GM12878 (cell line): Measurements from ENCODE around the gene PDLIM3. TPM values are rescaled to one million over a fixed set of nuclear protein-coding genes. Genes with fewer than 3 reads are reported as not detected.

ENCODE experiments used
- ATAC-seq: fragments of 200-7000 bp; cut with Tn5 transposase; 3 replicates; pipeline ENCODE4 v1.9.1; 2020; ENCODE audit warnings: mild to moderate bottlenecking, moderate library complexity
- BruUV-seq: library from RNA; stranded (reverse); fragments of 400-500 nt; replicated peaks from 2 replicates; lab custom pipeline; 2021; lab: Mats Ljungman, UMichigan
- CTCF ChIA-PET: fragments of 300-600 bp; sonication (Branson Sonifier 250); formaldehyde crosslinking; extraction: SDS; loops from one replicate; lab custom pipeline; 2021; ENCODE audit warnings: inconsistent platforms; lab: Yijun Ruan, JAX
- POLR2A ChIA-PET: fragments of 350-600 bp; formaldehyde crosslinking; extraction: SDS; loops from one replicate; lab custom pipeline; 2021; ENCODE audit warnings: inconsistent platforms; lab: Charles Lee
- RAD21 ChIA-PET: fragments of 300-600 bp; sonication (Branson Sonifier 250); formaldehyde crosslinking; loops from one replicate; lab custom pipeline; 2023; ENCODE audit warnings: antibody characterized with exemption; ENCODE audit not compliant: unreplicated experiment; lab: Charles Lee
- SMC1A ChIA-PET: fragments of 300-600 bp; sonication (Branson Sonifier 250); formaldehyde crosslinking; loops from one replicate; lab custom pipeline; 2023; ENCODE audit not compliant: unreplicated experiment, uncharacterized antibody; lab: Charles Lee
- DNase-seq: peaks from one replicate; pipeline ENCODE4 v3.0.0-alpha.2; 2011; ENCODE audit warnings: low read depth, low spot score
- FAIRE-seq: peaks from 3 replicates; lab custom pipeline; 2011; peaks lifted over from hg19 to GRCh38; lab: Jason Lieb, UNC
- H2AFZ ChIP-seq: 2 replicates; pipeline ENCODE4 v1.6.0; 2011; ENCODE audit warnings: low read depth, low read length, control low read depth; ENCODE audit not compliant: control insufficient read depth
- H3K27ac ChIP-seq: 2 replicates; pipeline ENCODE4 v1.5.1; 2011; ENCODE audit warnings: control low read depth; ENCODE audit not compliant: control insufficient read depth, insufficient read depth
- H3K27me3 ChIP-seq, 2 experiments: replicated peaks in 1 of 2; 2 replicates each; pipeline versions ENCODE4 v1.6.0 to v1.6.1; 2011; ENCODE audit warnings: low read length in 1 of 2; ENCODE audit not compliant: control insufficient read depth in 2 of 2, insufficient read depth in 2 of 2
- H3K36me3 ChIP-seq, 2 experiments: 2 replicates each; pipeline ENCODE4 v1.5.1; 2011; ENCODE audit warnings: low read length in 1 of 2; ENCODE audit not compliant: control insufficient read depth in 2 of 2, insufficient read depth in 2 of 2
- H3K4me1 ChIP-seq: 2 replicates; pipeline ENCODE4 v1.6.1; 2011; ENCODE audit warnings: mild to moderate bottlenecking, low read length, moderate library complexity, mixed read lengths; ENCODE audit not compliant: control insufficient read depth, insufficient read depth
- H3K4me2 ChIP-seq: 2 replicates; pipeline ENCODE4 v1.6.0; 2011; ENCODE audit warnings: control low read depth; ENCODE audit not compliant: control insufficient read depth, insufficient read depth
- H3K4me3 ChIP-seq: fragments of 200-600 bp; sonication (generic); 2 replicates; pipeline ENCODE4 v1.5.1; 2016
- H3K79me2 ChIP-seq: 2 replicates; pipeline ENCODE4 v1.6.0; 2011; ENCODE audit warnings: low read length; ENCODE audit not compliant: control insufficient read depth, insufficient read depth
- H3K9ac ChIP-seq: 2 replicates; pipeline ENCODE4 v1.8.0; 2011; ENCODE audit warnings: low read length, control low read depth, mixed read lengths; ENCODE audit not compliant: control insufficient read depth, insufficient read depth
- H3K9me3 ChIP-seq: replicated peaks from 3 replicates; pipeline ENCODE4 v1.5.1; 2011; ENCODE audit warnings: mild to moderate bottlenecking, low read length; ENCODE audit not compliant: control insufficient read depth, insufficient read depth
- H4K20me1 ChIP-seq: 2 replicates; pipeline ENCODE4 v1.6.0; 2011; ENCODE audit not compliant: control insufficient read depth, insufficient read depth
- BACH1 ChIP-seq: fragments of 450-650 bp; IDR thresholded peaks from 2 replicates; pipeline ENCODE4 v1.6.1; 2017; ENCODE audit warnings: mild to moderate bottlenecking, borderline replicate concordance
- BHLHE40 ChIP-seq, 2 experiments: fragments of 450-650 bp in 1 of 2; IDR thresholded peaks; 2 replicates each; pipeline ENCODE4 v1.6.1; 2011 to 2017; ENCODE audit warnings: low read depth in 2 of 2, borderline replicate concordance in 1 of 2, improper control_type of control experiment in 1 of 2, low read length in 1 of 2, mild to moderate bottlenecking in 1 of 2
- CBX5 ChIP-seq: sonication (generic); IDR thresholded peaks from 2 replicates; pipeline ENCODE4 v1.6.1; 2016; ENCODE audit warnings: low read depth, moderate library complexity, mild to moderate bottlenecking, inconsistent platforms
- CREB1 ChIP-seq: IDR thresholded peaks from 2 replicates; pipeline ENCODE4 v1.6.1; 2012; ENCODE audit warnings: low read depth, mild to moderate bottlenecking, inconsistent platforms
- GATAD2B ChIP-seq: fragments of 450-650 bp; conservative IDR thresholded peaks from 2 replicates; pipeline ENCODE4 v1.6.1; 2017; ENCODE audit warnings: low read depth, mild to moderate bottlenecking, moderate library complexity
- KLF5 ChIP-seq: fragments of 450-650 bp; IDR thresholded peaks from 2 replicates; pipeline ENCODE4 v1.6.1; 2014; ENCODE audit warnings: mild to moderate bottlenecking; ENCODE audit not compliant: partially characterized antibody
- NR2F1 ChIP-seq: fragments of 450-650 bp; conservative IDR thresholded peaks from 2 replicates; pipeline ENCODE4 v1.6.1; 2017; ENCODE audit warnings: mild to moderate bottlenecking
- POLR2AphosphoS5 ChIP-seq: IDR thresholded peaks from 2 replicates; pipeline ENCODE4 v1.6.1; 2011; ENCODE audit warnings: mild to moderate bottlenecking, low read length, inconsistent platforms
- RB1 ChIP-seq: fragments of 450-650 bp; formaldehyde crosslinking; IDR thresholded peaks from 2 replicates; pipeline ENCODE4 v1.6.1; 2017; ENCODE audit warnings: mild to moderate bottlenecking, borderline replicate concordance
- RUNX3 ChIP-seq: IDR thresholded peaks from 2 replicates; pipeline ENCODE4 v1.6.1; 2012; ENCODE audit warnings: low read length, inconsistent platforms
- SMARCA5 ChIP-seq: fragments of 450-650 bp; IDR thresholded peaks from 2 replicates; pipeline ENCODE4 v1.6.1; 2017; ENCODE audit warnings: mild to moderate bottlenecking
- TARDBP ChIP-seq: IDR thresholded peaks from 2 replicates; pipeline ENCODE4 v1.6.1; 2016; ENCODE audit warnings: borderline replicate concordance
- TCF3 ChIP-seq: IDR thresholded peaks from 2 replicates; pipeline ENCODE4 v1.6.1; 2012; ENCODE audit warnings: low read depth, mild to moderate bottlenecking, low read length, borderline replicate concordance; ENCODE audit not compliant: insufficient read depth
- YY1 ChIP-seq: IDR thresholded peaks from 2 replicates; pipeline ENCODE4 v1.6.1; 2011; ENCODE audit warnings: low read depth, mild to moderate bottlenecking, low read length
- WGBS: methylation state at CpG from one replicate; pipeline ENCODE4 v1.1.6; 2016; ENCODE audit warnings: low lambda C conversion rate; ENCODE audit not compliant: insufficient replicate concordance, insufficient coverage; ENCODE audit errors: missing lambda C conversion rate; 5-methylcytosine and 5-hydroxymethylcytosine counted together
- in situ Hi-C: fragments of 300-500 bp; cut with MboI; formaldehyde crosslinking; loops from 9 replicates; pipeline ENCODE4 v1.14.3; 2018; ENCODE audit warnings: mixed read lengths
- intact Hi-C: fragments of 100-400 bp; cut with micrococcal nuclease; formaldehyde crosslinking; loops from one replicate; pipeline ENCODE4 v1.14.2; 2022; ENCODE audit not compliant: unreplicated experiment
- polyA plus RNA-seq, 11 experiments: library from polyadenylated mRNA; depleted of rRNA in 4 of 11; unstranded in 6 of 11; stranded (reverse) in 5 of 11; fragments of >200 nt; fragmentation: Nextera tagmentation in 4 of 11; fragmentation: Illumina TruSeq in 1 of 11; extraction: Ambion mirVana in 4 of 11; extraction: Trizol in 1 of 11; gene quantifications; 1 replicate in 1 of 11; 2 replicates in 10 of 11; pipeline versions ENCODE4 v1.2.1 to v1.2.3, GENCODE V29; 2011 to 2016; ENCODE audit warnings: inconsistent platforms in 2 of 11, missing spikeins in 2 of 11, low read depth in 1 of 11
- total RNA-seq, 4 experiments: library from RNA; depleted of rRNA in 3 of 4; stranded (reverse); fragments of >200 nt in 3 of 4; fragmentation: Illumina TruSeq in 1 of 4; extraction: Trizol in 1 of 4; gene quantifications; 2 replicates each; pipeline versions ENCODE4 v1.2.1 to v1.2.3, GENCODE V29; 2013 to 2021
- TF ChIP-seq, protein P1 (sequence below): fragments of 450-650 bp; conservative IDR thresholded peaks from 2 replicates; pipeline ENCODE4 v1.6.1; 2017; ENCODE audit warnings: mild to moderate bottlenecking, moderate library complexity
- TF ChIP-seq, protein P2 (sequence below): fragments of 450-650 bp; IDR thresholded peaks from 2 replicates; pipeline ENCODE4 v1.6.1; 2016; ENCODE audit warnings: mild to moderate bottlenecking, moderate library complexity, borderline replicate concordance

Gene PDLIM3
- total and polyA plus RNA-seq, 10 of the 15 experiments (the other 5 are each of a cell fraction or from before 2014, with no cell fraction given), result 0.04 to 0.43 (median 0.08) TPM; not detected in 7

DNA sequence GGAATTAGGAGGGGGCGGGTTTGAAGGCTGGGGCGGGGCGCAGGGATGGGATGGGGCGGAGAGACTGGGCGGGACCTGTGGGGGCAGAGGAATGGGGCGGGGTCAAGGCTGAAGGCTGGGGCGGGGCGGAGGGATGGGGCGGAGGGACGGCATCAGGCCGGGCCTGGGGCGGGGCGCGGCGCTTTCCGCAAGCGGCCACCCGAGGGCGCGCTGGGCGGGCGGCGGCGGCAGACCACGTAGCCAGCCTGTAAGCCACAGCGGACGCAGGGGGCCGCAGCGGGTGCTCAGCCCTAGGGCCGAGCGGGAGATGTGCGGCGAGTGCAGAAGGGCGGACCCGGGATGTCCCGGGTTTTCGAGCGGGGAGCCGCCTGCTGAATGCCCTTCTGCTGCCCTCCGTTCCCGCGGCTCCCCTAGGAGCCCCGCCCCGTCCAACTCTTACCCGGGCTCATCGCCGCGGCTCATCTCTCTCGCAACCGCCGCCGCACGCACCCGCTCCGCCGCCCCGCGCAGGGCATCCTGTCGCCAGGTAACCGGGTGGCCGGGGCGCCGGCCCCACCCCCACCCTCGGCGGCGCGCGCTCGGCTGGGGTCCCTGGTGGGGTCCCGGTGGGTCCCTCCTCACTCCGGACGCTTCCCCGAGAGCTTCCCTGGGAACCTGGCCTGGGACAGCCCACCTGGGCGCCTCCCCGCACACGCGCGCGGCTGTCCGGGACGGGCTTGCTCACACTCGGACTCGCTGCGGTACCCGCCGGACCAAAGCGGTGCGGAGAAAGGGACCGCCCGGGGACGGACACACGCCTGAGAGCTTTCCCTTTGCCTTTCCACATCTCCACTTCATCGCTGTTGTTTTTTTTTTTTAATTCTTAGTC is 63.8 kb downstream of the PDLIM3 start, which contains the start of gene CCDC110:
Gene CCDC110 (minus strand): TSS at position 499 of the 868 bp plus-strand sequence. CDS start 50 bp downstream, at position 449.
- no TSS peak for BruUV-seq
- POLR2A ChIA-PET, result interaction anchor here (0.7 kb wide), 1 partner anchor 215 kb away, joined by 3 read pairs; no protein-coding TSS in a partner anchor
- TF ChIP-seq, protein P1, sequence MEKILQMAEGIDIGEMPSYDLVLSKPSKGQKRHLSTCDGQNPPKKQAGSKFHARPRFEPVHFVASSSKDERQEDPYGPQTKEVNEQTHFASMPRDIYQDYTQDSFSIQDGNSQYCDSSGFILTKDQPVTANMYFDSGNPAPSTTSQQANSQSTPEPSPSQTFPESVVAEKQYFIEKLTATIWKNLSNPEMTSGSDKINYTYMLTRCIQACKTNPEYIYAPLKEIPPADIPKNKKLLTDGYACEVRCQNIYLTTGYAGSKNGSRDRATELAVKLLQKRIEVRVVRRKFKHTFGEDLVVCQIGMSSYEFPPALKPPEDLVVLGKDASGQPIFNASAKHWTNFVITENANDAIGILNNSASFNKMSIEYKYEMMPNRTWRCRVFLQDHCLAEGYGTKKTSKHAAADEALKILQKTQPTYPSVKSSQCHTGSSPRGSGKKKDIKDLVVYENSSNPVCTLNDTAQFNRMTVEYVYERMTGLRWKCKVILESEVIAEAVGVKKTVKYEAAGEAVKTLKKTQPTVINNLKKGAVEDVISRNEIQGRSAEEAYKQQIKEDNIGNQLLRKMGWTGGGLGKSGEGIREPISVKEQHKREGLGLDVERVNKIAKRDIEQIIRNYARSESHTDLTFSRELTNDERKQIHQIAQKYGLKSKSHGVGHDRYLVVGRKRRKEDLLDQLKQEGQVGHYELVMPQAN, result 0 out of 2 replicates have a peak, but pooled peaks have one; percentile 51
- TF ChIP-seq YY1 (peak; percentile 66), BHLHE40 (IDR thresholded peaks at IDR 0.05; ENCODE audit: borderline replicate concordance in 1 of 2, low read depth in 2 of 2, low read length in 1 of 2) (peak; percentile 34 to 56; a peak in 2 of 4 replicates), RUNX3 (peak; percentile 69), POLR2AphosphoS5 (peak; percentile 48; the same call in 1 of the 2 replicates), KLF5 (peak; percentile 44), NR2F1 (peak; percentile 36; the same call in 1 of the 2 replicates), TCF3 (0 out of 2 replicates have a peak, but pooled peaks have one; percentile 35), CBX5 (0 out of 2 replicates have a peak, but pooled peaks have one; percentile 16), TARDBP (no peak), CREB1 (0 out of 2 replicates have a peak, but pooled peaks have one; percentile 20), GATAD2B (peak; percentile 89), SMARCA5 (peak; percentile 73; the same call in 1 of the 2 replicates), RB1 (0 out of 2 replicates have a peak, but pooled peaks have one; percentile 61), BACH1 (0 out of 2 replicates have a peak, but pooled peaks have one; percentile 14)
- TF ChIP-seq, protein P2, sequence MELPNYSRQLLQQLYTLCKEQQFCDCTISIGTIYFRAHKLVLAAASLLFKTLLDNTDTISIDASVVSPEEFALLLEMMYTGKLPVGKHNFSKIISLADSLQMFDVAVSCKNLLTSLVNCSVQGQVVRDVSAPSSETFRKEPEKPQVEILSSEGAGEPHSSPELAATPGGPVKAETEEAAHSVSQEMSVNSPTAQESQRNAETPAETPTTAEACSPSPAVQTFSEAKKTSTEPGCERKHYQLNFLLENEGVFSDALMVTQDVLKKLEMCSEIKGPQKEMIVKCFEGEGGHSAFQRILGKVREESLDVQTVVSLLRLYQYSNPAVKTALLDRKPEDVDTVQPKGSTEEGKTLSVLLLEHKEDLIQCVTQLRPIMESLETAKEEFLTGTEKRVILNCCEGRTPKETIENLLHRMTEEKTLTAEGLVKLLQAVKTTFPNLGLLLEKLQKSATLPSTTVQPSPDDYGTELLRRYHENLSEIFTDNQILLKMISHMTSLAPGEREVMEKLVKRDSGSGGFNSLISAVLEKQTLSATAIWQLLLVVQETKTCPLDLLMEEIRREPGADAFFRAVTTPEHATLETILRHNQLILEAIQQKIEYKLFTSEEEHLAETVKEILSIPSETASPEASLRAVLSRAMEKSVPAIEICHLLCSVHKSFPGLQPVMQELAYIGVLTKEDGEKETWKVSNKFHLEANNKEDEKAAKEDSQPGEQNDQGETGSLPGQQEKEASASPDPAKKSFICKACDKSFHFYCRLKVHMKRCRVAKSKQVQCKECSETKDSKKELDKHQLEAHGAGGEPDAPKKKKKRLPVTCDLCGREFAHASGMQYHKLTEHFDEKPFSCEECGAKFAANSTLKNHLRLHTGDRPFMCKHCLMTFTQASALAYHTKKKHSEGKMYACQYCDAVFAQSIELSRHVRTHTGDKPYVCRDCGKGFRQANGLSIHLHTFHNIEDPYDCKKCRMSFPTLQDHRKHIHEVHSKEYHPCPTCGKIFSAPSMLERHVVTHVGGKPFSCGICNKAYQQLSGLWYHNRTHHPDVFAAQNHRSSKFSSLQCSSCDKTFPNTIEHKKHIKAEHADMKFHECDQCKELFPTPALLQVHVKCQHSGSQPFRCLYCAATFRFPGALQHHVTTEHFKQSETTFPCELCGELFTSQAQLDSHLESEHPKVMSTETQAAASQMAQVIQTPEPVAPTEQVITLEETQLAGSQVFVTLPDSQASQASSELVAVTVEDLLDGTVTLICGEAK, result no peak

More for the DNA sequence above, 63.8 kb downstream of the PDLIM3 start, which contains the start of gene CCDC110:
- peaks cover 13% of the 10 kb centered on the region for H3K4me1 ChIP-seq
- SMC1A ChIA-PET, result interaction anchor here (0.6 to 1.2 kb wide), 3 partner anchors 22 to 126 kb away, joined by 3 to 7 read pairs (median 3); no protein-coding TSS in a partner anchor
- peak within 1 kb of the TSS; percentile 78 for H3K4me3 ChIP-seq
- WGBS, result under 1% methylated on average over 33 of the region's 93 CpGs
- FAIRE-seq, result no peak
- ATAC-seq, result peak; percentile 94
- H3K9ac ChIP-seq, result peak within 1 kb of the TSS; percentile 74
- H2AFZ ChIP-seq, result peak within 1 kb of the TSS; percentile 98
- H3K27me3 ChIP-seq, result peaks cover 0 to 2% of the 10 kb centered on the region in 2 experiments; a peak in 1 of 4 replicates
- H3K36me3 ChIP-seq, result no peaks in the 10 kb centered on the region
- intact Hi-C loops, result loop anchor here (1.0 to 10.0 kb wide), 3 partner anchors 77 to 553 kb away; partner anchors contain the start of gene LRP2BP
- H3K79me2 ChIP-seq, result no peaks in the 10 kb centered on the region; the same call in none of the 2 replicates
- in situ Hi-C loops, result no loop called here
- RAD21 ChIA-PET, result interaction anchor here (1.0 to 1.2 kb wide), 2 partner anchors 126 to 280 kb away, joined by 3 to 4 read pairs; no protein-coding TSS in a partner anchor
- peak within 1 kb of the TSS; percentile 83 for H3K4me2 ChIP-seq
- no peaks in the 10 kb centered on the region; the same call in 2 of the 3 replicates for H3K9me3 ChIP-seq
- H3K27ac ChIP-seq, result peak within 1 kb of the TSS; percentile 81
- CTCF ChIA-PET, result interaction anchor here (0.6 to 3.9 kb wide), 8 partner anchors 11 to 472 kb away, joined by 3 to 27 read pairs (median 3); partner anchors contain the start of gene UFSP2
- DNase-seq, result peak; percentile 47
- H4K20me1 ChIP-seq, result no peaks in the 10 kb centered on the region
